T-helper 1 cell treated with Interleukin-12 subunit alpha and Interleukin-12 subunit beta and Interleukin-4 antibody, amounts not matched to agents 30 ng/mL and 1 ng/mL, for 36 hours (primary cell): ENCODE measurements around the gene DCTN1. TPM values are rescaled to one million over a fixed set of nuclear protein-coding genes. Genes with fewer than 3 reads are reported as not detected.

Experiments
- intact Hi-C: fragments of 100-400 bp; cut with micrococcal nuclease; formaldehyde crosslinking; loops from one replicate; pipeline ENCODE4 v1.15.1; 2024
- total RNA-seq: library from RNA; stranded (reverse); gene quantifications from 2 replicates; pipeline ENCODE4 v1.2.3, GENCODE V29; 2022

The DCTN1 gene
- total RNA-seq, 1 donor from 2014 or later: 111 TPM

DNA sequence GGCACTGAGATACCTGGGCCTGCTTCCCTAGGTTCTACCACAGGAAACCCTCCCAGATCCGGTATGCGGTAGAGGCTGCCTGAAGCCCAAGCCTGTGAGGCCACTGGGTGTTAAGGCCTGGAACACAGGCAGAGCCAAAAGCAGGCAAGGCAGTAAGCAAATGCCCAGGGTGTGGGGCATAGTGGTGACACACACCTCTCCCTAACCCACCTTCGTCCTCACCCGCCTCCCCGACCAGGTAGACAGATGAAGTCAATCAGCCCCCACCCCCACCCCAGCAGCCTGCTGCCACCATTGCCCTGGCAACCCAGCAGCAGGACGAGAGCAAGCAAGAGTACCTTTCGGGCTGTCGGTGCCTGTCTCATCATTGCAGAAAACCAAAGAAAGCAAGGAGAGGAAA lies 6.1 kb downstream of the DCTN1 start:
- intact Hi-C loops: no loop called here

- intact Hi-C loops: no loop called here
Measured at GRCh38 chr2:74373221-74373676, 6.9 kb downstream of the DCTN1 start.

DNA sequence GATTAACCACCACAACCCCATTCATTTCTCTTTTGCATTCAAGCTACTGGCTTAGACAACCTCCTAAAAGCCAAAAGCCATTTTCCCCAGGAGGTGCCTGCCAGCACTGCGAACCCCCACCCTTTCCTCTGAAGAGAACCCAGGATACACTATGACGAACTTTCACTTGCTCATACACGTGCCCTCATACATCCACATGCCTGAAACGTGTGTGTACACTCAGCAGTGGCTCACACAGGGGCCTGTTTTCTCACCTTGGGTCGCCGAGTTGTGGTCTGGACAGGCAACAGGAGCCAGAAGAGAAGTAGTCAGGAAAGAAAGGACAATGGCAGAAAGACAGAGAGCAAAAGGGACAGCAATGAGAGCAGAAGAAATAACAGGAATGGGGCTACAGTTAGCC lies 7.4 kb downstream of the DCTN1 start:
- intact Hi-C loops: no loop called here

DNA sequence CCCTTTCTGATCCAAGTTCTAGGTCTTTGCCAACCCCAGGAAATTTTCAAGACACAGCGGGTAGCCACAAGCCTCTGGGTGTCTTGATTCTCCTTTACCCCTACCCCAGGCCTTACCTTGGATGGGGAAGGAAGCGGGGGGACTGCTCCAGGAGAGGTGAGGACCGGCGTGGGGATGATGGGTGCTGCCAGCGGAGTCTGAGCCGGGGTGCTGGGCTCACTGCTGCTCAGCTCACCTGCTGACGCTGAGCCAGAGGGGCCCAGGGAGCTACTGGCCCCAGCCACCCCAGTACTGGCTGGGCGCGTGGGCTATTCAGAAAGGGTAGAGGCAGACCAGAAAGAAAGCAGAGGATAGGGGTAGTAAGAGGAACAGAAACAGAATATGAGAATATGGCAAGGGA lies 8.7 kb downstream of the DCTN1 start:
- intact Hi-C loops: no loop called here

DNA sequence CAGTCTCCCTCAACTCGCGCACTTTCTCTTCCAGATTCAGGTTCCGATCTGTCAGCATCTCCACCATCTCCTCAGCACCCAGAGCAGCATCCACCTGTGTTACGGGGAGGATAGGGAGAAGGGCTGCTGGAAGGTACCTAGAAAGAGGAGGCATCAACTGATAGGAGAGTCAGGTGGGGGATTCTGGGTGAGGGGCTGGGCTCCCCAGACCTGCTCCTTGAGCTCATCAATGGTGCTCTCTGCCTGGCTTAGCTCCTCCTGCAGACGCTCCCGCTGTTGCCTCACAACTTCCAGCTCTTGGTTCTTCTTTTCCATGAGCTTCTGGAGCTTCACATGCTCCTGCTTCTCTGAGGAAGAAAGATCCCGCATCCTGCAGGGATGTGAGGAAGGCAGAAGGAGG lies 10.1 kb downstream of the DCTN1 start:
- intact Hi-C loops: no loop called here

DNA sequence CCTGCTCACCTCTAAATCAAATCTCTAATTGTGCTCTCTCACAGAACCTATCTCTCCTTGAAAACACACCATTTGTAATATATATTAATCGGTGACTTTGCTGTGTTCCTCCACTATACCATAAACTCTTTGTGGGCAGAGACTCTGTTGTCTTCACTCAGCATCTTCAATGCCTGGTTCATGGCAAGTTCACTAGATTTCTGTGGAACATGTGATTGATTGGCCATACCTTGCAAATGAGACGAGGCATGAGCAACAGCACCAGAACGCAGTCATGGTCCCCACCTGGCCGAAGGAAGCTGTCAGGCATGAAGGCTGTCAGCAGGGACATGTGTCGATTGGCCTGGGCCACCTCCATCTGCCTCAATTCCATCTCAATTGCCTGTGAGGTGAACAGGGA lies 11.6 kb downstream of the DCTN1 start:
- intact Hi-C loops: no loop called here

DNA sequence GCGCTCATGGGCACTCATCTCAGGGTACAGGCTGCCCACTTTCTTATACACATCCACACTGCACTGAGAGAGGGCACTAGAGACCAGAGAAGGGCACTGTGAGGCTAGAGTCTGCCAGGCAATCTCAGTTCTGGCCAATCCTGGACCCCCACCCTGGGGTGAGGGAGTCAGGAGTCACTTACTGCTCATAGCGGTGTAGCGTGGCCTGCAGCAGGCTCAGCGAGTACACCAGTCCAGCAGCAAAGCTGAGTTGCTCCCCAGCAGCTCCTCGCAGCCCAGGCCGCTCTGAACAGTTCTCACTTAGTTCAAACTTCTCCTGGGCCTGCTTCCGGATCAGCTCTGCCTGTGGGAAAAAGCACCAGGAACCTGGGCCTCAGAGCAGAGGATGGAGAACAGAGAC lies 12.3 kb downstream of the DCTN1 start:
- intact Hi-C loops: no loop called here

DNA sequence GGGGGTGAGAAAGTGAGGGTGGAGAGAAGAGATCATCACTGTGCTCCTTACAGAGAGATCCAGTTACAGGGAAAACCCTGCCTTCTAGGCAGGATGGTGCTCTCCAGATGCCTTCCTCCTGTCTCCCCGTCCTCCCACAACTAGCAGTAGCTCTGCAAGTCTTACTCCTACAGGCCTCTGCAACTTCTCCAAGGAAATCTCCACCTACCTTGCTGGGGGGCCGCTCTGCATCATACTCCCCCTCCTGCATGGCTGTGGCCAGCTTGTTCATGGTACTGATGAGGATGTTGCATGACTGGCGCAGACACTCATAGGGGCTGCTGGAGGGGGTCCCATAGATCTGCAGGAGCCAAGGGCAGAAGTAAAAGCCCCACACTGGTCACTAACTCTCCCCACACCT lies 14.1 kb downstream of the DCTN1 start:
- intact Hi-C loops: no loop called here

- intact Hi-C loops: no loop called here
Measured at GRCh38 chr2:74364533-74365505, 15.3 kb downstream of the DCTN1 start.

GRCh38 chr2:74361327-74361726 lies 18.8 kb downstream of the DCTN1 start:
- intact Hi-C loops: no loop called here

GRCh38 chr2:74357627-74358026 lies 22.5 kb downstream of the DCTN1 start:
- intact Hi-C loops: no loop called here

DNA sequence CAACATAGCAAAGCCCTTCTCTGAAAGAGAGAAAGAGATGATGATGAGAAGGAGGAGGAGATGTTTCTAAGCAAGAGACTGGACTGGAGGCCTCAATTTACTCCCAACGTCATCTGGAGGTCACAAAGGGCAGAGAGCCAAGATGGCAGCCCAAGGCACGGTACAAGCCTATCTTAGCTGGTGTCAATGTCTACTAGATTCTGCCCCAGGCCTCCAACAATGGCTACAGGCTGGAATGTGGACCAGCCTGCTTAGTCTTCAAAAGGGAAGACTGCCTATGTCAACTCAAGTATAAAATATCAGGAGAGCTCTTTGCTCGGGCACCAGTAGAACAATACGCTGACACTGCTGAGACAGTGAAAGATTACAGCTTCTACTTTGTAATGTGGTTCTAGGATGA lies 30.2 kb downstream of the DCTN1 start:
- intact Hi-C loops: no loop called here

DNA sequence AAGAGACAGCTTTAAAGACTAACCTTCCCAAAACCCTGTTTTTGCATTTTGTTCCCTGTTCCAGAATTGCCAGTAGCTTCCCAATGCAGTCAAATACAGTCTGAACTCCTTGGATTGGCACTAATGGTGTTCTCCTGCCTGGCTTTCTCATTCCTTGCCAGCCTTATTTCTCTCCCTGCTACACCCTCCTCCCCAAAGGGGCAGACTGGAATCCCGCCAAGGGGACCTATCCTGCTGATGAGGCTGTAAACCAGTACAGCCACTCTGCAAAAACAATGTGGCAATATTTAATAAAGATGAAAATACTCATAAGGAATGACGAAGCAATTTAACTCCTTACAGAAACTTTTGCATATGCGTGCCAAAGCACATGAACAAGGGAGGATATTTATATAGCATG lies 32.4 kb downstream of the DCTN1 start:
- intact Hi-C loops: no loop called here

GRCh38 chr2:74347303-74347702 lies 32.8 kb downstream of the DCTN1 start:
- intact Hi-C loops: no loop called here

GRCh38 chr2:74345272-74345943 lies 34.7 kb downstream of the DCTN1 start:
- intact Hi-C loops: no loop called here

- intact Hi-C loops: no loop called here
Measured at GRCh38 chr2:74343316-74343715, 36.8 kb downstream of the DCTN1 start, which contains the start of gene SLC4A5. Gene SLC4A5 (minus strand): TSS chr2:74343416. CDS start chr2:74315023, 28,393 bp downstream.

DNA sequence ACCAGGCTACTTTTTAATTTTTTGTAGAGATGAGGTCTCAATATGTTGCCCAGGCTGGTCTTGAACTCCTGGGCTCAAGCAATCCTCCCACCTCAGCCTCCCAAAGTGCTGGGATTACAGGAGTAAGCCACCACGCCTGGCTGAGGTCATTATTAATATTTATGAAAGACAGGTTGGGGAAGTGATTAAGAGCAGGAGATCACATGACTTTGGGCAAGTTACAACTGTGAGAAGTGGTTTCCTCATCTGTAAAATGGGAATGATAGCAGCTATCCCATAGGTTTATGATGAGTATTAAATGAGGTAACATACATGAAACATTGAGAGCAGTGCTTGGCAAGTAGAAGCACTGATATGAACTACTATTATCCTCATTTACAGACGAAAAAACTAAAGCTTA lies 43.9 kb downstream of the DCTN1 start:
- intact Hi-C loops: loop anchor here (5.0 kb wide), 1 partner anchor 654 kb away; no protein-coding TSS in a partner anchor

DNA sequence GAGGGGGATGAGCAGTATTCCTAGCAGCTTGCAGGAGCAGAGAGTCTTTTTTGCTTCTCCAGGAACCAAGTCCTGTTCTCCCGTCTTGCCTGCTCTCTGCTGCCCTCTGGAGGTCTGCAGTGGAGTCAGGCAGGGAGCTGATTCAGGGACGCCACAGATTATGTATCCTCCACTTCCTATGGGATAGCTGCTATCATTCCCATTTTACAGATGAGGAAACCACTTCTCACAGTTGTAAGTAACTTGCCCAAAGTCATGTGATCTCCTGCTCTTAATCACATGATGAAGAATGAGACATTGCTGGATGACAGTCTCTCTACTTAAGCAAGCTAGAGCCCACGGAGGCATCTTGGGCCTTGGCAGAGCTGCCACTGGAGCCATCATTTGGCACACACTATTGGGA lies 45.2 kb downstream of the DCTN1 start:
- intact Hi-C loops: loop anchor here (1.0 to 5.0 kb wide), 6 partner anchors 58 to 653 kb away; no protein-coding TSS in a partner anchor

- intact Hi-C loops: loop anchor here (1.0 to 2.0 kb wide), 5 partner anchors 59 to 253 kb away; no protein-coding TSS in a partner anchor
Measured at GRCh38 chr2:74333896-74334586, 46.1 kb downstream of the DCTN1 start.

GRCh38 chr2:74333175-74333574 lies 46.9 kb downstream of the DCTN1 start:
- intact Hi-C loops: loop anchor here (1.0 kb wide), 2 partner anchors 199 to 254 kb away; no protein-coding TSS in a partner anchor

GRCh38 chr2:74332550-74333174 lies 47.4 kb downstream of the DCTN1 start:
- intact Hi-C loops: loop anchor here (1.0 kb wide), 2 partner anchors 200 to 255 kb away; no protein-coding TSS in a partner anchor
